ENCODE measurements around the gene FHIP2A.
"Not testable (repeated sequence)": the region's sequence is repeated elsewhere in the genome, so short reads cannot be mapped to it uniquely, and the experiment has no call there.

Gene FHIP2A

GRCh38 chr10:114815791-114816190 lies 5.8 kb upstream of the FHIP2A start:
- no peak for DNase-seq (ENCODE audit: low read depth, low spot score)

- DNase-seq (ENCODE audit: low read depth, low spot score): no peak
Measured at GRCh38 chr10:114816308-114816707, 5.3 kb upstream of the FHIP2A start.

GRCh38 chr10:114819322-114819721 lies 2.3 kb upstream of the FHIP2A start:
- no peak for DNase-seq (ENCODE audit: low read depth, low spot score)

GRCh38 chr10:114821915-114822443 lies 399 bp downstream of the FHIP2A start:
- DNase-seq (ENCODE audit: low read depth, low spot score): no peak

GRCh38 chr10:114822444-114823076 lies 980 bp downstream of the FHIP2A start:
- no peak for DNase-seq (ENCODE audit: low read depth, low spot score)

GRCh38 chr10:114823077-114823463 lies 1.5 kb downstream of the FHIP2A start:
- DNase-seq (ENCODE audit: low read depth, low spot score): no peak

GRCh38 chr10:114824391-114824790 lies 2.8 kb downstream of the FHIP2A start:
- no peak for DNase-seq (ENCODE audit: low read depth, low spot score)

- no peak for DNase-seq (ENCODE audit: low read depth, low spot score)
Measured at GRCh38 chr10:114825513-114826253, 4.1 kb downstream of the FHIP2A start.

- no peak for DNase-seq (ENCODE audit: low read depth, low spot score)
Measured at GRCh38 chr10:114829160-114829909, 7.8 kb downstream of the FHIP2A start.

- no peak for DNase-seq (ENCODE audit: low read depth, low spot score)
Measured at GRCh38 chr10:114831186-114831867, 9.7 kb downstream of the FHIP2A start.

- DNase-seq (ENCODE audit: low read depth, low spot score): no peak
Measured at GRCh38 chr10:114837690-114838089, 16.1 kb downstream of the FHIP2A start.

- DNase-seq (ENCODE audit: low read depth, low spot score): no peak
Measured at GRCh38 chr10:114839901-114840300, 18.3 kb downstream of the FHIP2A start.

- DNase-seq (ENCODE audit: low read depth, low spot score): no peak
Measured at GRCh38 chr10:114845978-114846693, 24.6 kb downstream of the FHIP2A start.

- not testable (repeated sequence) for DNase-seq (ENCODE audit: low read depth, low spot score)
Measured at GRCh38 chr10:114847517-114847916, 25.9 kb downstream of the FHIP2A start.

GRCh38 chr10:114849674-114850073 lies 28.1 kb downstream of the FHIP2A start:
- DNase-seq (ENCODE audit: low read depth, low spot score): no peak

GRCh38 chr10:114850126-114850525 lies 28.5 kb downstream of the FHIP2A start:
- no peak for DNase-seq (ENCODE audit: low read depth, low spot score)

GRCh38 chr10:114851336-114851735 lies 29.8 kb downstream of the FHIP2A start:
- no peak for DNase-seq (ENCODE audit: low read depth, low spot score)

- DNase-seq (ENCODE audit: low read depth, low spot score): no peak
Measured at GRCh38 chr10:114852197-114852596, 30.6 kb downstream of the FHIP2A start.

- DNase-seq (ENCODE audit: low read depth, low spot score): no peak
Measured at GRCh38 chr10:114854906-114855305, 33.3 kb downstream of the FHIP2A start.

- DNase-seq (ENCODE audit: low read depth, low spot score): no peak
Measured at GRCh38 chr10:114855776-114856543, 34.4 kb downstream of the FHIP2A start.
